Suppressor macrophage treated with lipopolysaccharide for 4 hours (primary cell): ENCODE measurements around the gene FALEC.

ENCODE experiments used
- DNase-seq: peaks from one replicate; pipeline ENCODE4 v3.0.0-alpha.2; 2020

The FALEC gene

GRCh38 chr1:150515328-150516049 lies at the start of gene FALEC:
Gene FALEC (plus strand): TSS chr1:150515752.
- peak; percentile 99 for DNase-seq

- DNase-seq = no peak
Measured at GRCh38 chr1:150466964-150467363, 48.6 kb upstream of the FALEC start.

GRCh38 chr1:150469291-150469690 lies 46.3 kb upstream of the FALEC start:
- no peak for DNase-seq

GRCh38 chr1:150472601-150473200 lies 42.9 kb upstream of the FALEC start:
- DNase-seq = no peak

GRCh38 chr1:150473659-150474058 lies 41.9 kb upstream of the FALEC start:
- DNase-seq = no peak

- no peak for DNase-seq
Measured at GRCh38 chr1:150474869-150475268, 40.7 kb upstream of the FALEC start.

- DNase-seq = no peak
Measured at GRCh38 chr1:150476754-150477153, 38.8 kb upstream of the FALEC start.

GRCh38 chr1:150477320-150477719 lies 38.2 kb upstream of the FALEC start:
- DNase-seq = no peak

- no peak for DNase-seq
Measured at GRCh38 chr1:150477733-150478132, 37.8 kb upstream of the FALEC start.

GRCh38 chr1:150479370-150479769 lies 36.2 kb upstream of the FALEC start:
- no peak for DNase-seq

- DNase-seq = no peak
Measured at GRCh38 chr1:150479927-150480352, 35.6 kb upstream of the FALEC start.

GRCh38 chr1:150484431-150484830 lies 31.1 kb upstream of the FALEC start:
- no peak for DNase-seq

GRCh38 chr1:150484861-150485260 lies 30.7 kb upstream of the FALEC start:
- no peak for DNase-seq

- DNase-seq = peak; percentile 99
Measured at GRCh38 chr1:150486966-150487762, 28.4 kb upstream of the FALEC start, which contains the start of gene TARS2. Gene TARS2 (plus strand): TSS chr1:150487419. CDS start chr1:150487451, 32 bp downstream.

GRCh38 chr1:150487763-150488115 lies 27.8 kb upstream of the FALEC start:
- DNase-seq = no peak

GRCh38 chr1:150493175-150493574 lies 22.4 kb upstream of the FALEC start:
- no peak for DNase-seq

- no peak for DNase-seq
Measured at GRCh38 chr1:150498342-150498741, 17.2 kb upstream of the FALEC start.

GRCh38 chr1:150505431-150505830 lies 10.1 kb upstream of the FALEC start:
- no peak for DNase-seq

GRCh38 chr1:150507912-150508864 lies 7.4 kb upstream of the FALEC start, which contains the start of gene ECM1:
Gene ECM1 (plus strand): TSS chr1:150508109. CDS start chr1:150508210, 101 bp downstream.
- DNase-seq = peak; percentile 71

GRCh38 chr1:150508982-150509381 lies 6.6 kb upstream of the FALEC start:
- no peak for DNase-seq

- DNase-seq = no peak
Measured at GRCh38 chr1:150511551-150511950, 4.0 kb upstream of the FALEC start.

GRCh38 chr1:150511985-150512660 lies 3.4 kb upstream of the FALEC start:
- no peak for DNase-seq
